Uterus (tissue), 2 donors: ENCODE results near the gene DGKG.

Experiments
- CTCF ChIP-seq, 4 experiments: fragments of 200-600 bp in 2 of 4; fragments of 450-650 bp in 2 of 4; sonication (generic) in 2 of 4; IDR thresholded peaks; one replicate each; pipeline ENCODE4 v1.5.1; 2016 to 2019; ENCODE audit warnings: antibody characterized with exemption in 4 of 4, mild to moderate bottlenecking in 2 of 4, moderate library complexity in 1 of 4
- POLR2A ChIP-seq, 2 donors: fragments of 450-650 bp; IDR thresholded peaks; one replicate each; pipeline ENCODE4 v1.6.1; 2016; ENCODE audit warnings: antibody characterized with exemption in 2 of 2, mild to moderate bottlenecking in 1 of 2, moderate library complexity in 1 of 2

DNA sequence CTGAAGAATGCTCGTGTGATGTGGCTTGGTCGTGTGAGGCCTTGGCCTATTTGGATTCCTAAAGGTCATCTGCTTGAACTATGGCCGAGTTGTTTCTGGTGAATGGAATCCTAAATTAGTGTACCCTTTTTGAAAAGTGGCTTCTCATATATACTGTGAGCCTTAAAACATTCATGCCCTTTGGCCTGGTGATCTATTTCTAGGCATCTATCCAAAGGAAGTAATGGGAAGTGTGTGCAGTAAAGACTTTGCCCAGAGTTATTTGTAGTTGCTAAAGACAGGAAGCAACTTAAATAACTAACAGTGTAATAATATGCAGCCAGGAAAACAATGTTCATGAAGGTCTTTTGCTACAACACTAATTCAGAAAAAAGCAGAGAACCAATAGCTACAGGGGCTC, 3.0 kb downstream of the DGKG start:
- TF ChIP-seq CTCF (IDR thresholded peaks at IDR 0.05) (no peak), POLR2A (IDR thresholded peaks at IDR 0.05) (no peak)
